NCI-H2196 treated with DMSO at 0.1 percent for 48 hours (cell line): ENCODE results near the gene LCN10.
"Not testable (repeated sequence)": the region's sequence is repeated elsewhere in the genome, so short reads cannot be mapped to it uniquely, and the experiment has no call there.

Experiments used
- DNase-seq: peaks from one replicate; lab custom pipeline; 2025; ENCODE audit not compliant: unreplicated experiment; lab: John Stamatoyannopoulos, UW

Gene LCN10

DNA sequence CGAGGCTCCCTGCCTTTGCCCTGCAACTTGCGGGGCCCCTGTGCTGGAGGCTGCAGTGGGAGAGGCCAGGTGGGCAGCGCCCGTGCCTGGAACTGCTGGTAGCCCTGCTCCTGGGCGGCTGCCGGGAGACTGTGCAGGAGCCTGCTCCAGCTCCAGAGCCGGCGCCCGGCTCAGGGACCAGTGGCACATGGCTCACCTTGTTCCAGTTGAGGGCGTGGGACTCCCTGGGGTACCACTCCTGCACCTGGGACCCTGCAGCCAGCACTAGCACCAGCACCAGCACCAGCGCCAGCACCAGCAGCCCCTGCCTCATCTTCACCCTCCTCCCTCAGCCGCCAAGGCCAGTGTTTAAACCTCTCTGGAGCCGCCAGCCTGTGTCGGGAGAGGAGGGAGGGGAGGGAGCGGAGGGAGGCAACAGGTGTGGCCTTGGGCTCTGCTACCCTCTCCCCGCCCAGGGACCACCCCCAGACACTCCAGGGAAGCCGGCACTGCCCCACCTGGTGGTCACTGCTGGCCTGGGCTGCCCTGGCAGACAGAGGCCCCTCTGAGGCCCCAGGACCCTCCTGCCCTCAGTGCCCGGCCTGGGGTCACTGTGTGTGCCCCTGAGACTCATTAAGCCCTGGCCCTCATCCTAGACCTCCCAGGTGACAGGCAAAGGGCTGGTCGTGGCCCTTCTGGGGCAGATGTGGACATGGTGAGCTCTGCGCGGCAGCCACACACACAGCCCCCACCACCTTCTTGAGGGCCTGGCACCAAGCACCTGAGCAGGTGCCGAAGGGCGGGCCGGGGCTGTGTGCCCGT, at the start of gene LCN10:
LCN10 (minus strand) TSS at position 350 of the 801 bp plus-strand sequence; CDS start at position 313, 37 bp downstream.
- no peak for DNase-seq

DNA sequence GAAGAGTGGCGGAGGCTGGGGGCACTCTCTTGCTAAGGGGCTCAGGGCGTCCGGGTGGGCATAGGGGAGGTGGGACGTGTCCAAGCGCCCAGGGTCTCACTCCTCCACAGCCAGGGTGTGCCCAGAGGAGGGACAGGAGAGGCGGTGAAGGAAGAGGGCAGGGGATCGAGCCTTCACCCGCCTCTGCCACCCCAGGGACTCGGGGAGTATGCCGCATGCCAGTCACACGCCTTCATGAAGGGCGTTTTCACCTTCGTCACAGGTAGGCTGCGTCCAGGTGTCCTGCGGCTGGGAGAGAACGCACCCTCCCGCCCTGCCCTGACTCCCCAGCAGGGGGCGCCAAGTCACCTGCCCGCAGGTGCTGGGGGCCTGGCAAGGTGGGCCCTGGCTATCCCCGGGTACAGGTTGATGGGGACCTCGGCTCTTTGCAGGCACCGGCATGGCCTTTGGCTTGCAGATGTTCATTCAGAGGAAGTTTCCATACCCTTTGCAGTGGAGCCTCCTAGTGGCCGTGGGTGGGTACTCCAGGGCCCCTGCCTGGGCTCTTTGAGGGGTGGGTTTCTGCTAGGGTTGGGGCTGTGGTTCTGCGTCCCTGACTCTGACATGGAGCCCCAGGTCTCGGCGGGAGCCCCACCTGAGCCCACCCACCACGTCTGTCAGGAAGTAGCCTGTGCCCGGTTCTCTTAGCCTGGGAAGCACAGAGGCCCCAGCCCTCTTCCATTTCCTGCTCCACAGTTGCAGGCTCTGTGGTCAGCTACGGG, 49.0 kb upstream of the LCN10 start:
- peak; percentile 61 for DNase-seq

DNA sequence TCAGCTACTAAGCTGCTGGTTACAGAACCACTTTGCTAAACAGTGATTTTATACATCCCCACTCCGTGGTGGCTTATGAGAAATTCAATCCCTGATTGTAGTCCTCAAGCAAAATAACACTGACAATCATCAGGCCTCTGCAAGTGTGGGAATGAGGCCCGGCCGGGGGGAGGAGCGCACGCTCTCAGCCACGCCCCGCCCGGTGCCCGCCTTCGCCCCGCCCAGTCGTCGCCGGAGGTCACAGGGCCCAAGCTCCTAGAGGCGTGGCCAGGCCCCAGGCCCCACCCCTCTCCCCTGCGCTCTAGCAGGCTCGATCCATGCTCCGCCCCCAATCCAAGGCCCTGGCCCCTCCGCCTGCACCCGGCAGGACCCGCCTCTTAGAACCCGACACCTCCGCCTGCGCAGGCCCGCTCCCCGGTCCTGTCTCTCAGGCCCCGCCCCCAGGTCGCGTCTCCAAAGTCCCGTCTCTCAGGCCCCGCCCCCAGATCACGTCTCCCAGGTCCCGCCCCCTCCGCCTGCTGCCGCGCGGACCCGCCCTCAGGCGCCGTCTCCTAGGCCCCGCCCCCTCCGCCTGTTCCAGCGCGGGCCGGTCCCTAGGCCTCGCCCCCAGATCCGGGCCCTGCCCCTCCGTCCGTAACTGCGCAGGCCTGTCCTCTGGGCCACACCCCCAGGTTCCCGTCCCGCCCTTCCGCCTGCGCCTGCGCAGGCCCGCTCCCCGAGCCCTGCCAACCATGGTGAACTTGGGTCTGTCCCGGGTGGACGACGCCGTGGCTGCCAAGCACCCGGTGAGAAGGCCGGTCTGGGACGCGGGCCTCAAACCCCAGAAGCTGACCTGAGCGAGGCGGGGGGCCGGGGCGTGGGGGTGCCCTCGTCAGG, 48.1 kb upstream of the LCN10 start, which contains the start of gene TMEM141:
TMEM141 (plus strand) TSS at position 705 of the 876 bp plus-strand sequence; CDS start at position 732, 27 bp downstream.
- peak; percentile 99 for DNase-seq

DNA sequence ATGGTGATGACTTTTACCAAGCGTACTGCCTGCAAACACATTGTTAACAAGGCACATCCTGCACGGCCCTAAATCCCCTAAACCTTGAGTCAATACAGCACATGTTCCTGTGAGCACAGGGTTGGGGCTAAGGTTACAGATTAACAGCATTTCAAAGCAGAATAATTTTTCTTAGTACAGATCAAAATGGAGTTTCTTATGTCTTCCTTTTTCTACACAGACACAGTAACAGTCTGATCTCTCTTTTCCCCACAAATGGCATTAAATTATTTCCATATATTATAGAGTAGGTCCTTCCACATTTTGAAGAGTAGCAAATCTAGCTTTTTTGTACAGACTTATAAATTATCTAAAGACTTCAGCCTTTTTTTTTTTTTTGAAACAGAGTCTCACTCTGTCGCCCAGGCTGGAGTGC, 46.8 kb upstream of the LCN10 start:
- DNase-seq = no peak

DNA sequence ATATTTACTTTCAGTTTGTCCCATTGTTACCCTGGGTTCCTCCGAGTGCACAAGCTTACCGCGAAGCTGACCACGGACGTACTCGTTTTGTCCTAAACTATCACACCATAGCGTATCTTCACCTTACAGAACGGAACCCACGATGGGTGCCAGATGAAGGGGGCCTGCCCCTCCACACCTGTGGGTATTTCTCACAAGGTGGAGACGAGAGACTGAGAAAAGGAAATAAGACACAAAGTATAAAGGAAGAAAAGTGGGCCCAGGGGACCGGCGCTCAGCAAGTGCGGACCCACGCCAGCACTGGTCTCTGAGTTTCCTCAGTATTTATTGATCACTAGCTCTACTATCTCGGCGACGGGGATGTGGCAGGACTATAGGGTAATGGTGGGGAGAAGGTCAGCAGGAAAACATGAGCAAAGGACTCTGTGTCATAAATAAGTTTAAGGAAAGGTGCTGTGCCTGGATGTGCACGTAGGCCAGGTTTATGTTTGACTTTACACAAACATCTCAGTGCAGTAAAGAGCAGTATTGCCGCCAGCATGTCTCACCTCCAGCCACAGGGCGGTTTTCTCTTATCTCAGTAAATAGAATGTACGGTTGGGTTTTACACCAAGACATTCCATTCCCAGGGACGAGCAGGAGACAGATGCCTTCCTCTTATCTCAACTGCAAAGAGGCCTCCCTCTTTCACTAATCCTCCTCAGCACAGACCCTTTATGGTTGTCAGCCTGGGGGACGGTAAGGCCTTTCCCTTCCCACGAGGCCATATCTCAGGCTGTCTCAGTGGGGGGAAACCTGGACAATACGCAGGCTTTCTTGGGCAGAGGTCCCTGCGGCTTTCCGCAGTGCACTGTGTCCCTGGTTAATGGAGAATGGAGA, 46.1 kb upstream of the LCN10 start:
- not testable (repeated sequence) for DNase-seq

DNA sequence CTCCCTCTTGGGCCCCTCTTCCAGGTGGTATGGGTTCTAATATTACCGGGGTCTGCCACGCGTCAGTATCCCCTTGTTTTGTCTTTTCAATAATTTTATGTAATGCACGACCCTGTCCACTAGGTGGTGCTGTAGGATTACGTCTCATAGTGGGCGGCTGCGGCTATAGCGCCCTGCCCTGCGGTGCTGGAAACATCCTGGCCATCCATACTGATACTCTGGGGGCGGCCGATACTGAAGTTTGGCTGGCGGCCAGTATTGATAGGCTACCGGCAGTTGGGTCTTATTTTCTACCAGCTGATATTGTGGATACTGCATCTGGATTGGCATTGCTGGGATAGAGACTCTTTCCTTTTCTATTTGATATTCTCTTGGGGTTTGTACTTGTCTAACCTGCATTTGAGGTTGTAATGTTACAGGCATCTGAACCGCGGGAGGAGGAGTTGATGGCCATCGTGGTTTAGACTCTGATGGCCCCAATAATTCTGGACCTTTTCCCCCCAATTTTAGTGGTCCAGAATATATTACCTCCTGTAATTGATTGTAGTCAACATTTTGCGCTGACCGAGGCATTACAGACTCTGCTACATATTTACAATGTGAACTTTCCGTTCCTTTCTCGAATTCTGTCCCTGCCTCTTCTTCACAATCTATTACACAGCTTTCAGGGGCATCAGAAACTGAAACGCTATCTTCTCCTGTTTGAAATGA, 45.1 kb upstream of the LCN10 start:
- peak; percentile 58 for DNase-seq

DNA sequence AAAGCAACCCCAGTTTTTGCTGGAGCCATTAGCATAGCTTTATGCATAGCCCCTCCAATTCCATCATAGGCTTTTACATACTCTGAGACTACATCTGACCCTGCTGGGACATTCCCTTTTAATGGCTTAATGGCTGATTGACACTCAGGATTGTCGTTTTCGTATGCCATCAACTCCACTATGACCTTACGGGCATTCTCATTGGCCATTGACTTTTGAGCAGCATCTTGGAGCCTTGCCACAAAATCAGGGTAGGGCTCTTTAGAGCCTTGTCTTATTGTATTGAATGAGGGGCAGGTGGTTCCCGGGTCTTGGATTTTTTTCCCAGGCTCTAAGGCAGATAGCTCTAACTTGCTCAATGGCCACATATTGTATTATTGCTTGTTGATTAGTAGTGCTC, 44.2 kb upstream of the LCN10 start:
- not testable (repeated sequence) for DNase-seq

DNA sequence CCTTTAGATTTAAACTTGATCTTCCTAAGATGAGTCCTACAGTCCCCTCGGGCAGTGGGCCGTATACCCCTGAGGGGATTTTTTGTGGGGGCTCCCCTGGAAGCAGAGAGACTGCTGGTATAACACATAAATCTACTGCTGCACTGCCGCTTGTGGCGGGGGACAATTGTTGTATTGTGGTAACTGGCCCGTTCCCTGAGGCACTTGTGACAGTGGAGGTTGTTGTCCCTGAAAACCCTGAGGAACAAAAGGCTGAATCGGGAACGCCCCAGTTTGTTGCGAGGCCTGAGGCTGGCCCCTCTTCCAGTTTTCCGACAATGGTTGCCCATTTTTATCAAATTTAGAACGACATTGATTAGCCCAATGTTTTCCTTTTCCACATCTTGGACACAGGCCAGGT, 43.7 kb upstream of the LCN10 start:
- DNase-seq = no peak

DNA sequence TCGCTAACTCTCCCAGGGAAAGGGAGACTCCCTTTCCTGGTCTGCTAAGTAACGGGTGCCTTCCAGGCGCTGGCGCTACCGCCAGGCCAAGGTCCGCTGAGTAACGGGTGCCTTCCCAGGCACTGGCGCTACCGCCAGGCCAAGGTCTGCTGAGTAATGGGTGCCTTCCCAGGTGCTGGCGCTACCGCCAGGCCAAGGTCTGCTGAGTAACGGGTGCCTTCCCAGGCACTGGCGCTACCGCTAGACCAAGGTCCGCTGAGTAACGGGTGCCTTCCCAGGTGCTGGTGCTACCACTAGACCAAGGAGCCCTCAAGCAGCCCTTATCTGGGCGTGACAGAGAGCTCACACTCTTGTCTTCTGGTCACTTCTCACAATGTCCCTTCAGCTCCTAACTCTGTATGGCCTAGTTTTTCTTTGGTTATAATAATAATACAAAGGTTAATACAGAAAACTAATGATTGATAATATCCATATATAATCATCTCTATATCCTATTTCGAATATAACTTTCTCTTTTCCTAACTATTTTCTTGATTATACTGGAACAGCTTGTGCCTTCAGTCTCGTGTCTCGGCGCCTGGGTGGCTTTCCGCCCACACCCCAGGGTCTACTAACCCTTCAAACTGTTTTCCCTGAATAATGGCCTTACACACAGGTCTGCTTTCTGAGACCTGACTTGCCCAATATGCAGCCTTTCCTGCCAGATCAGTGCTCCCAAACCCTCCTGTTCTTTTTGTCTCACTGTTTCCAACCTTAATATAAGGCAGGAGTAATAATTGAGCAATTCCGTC, 43.0 kb upstream of the LCN10 start:
- DNase-seq = not testable (repeated sequence)

DNA sequence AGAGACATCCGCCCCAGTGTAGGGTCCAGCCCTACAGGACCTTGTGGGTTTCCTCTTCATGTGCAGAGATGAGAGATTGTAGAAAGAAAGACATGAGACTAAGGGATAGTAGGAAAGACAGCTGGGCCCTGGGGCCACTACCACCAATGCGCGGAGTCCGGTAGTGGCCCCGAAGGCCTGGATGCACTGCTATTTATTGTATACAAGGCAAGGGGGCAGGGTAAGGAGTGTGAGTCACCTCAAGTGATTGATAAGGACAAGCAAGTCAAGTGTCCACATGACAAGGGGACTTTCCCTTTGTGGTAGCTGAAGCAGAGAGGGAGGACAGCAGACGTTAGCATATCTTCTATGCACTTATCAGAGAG, 42.2 kb upstream of the LCN10 start:
- no peak for DNase-seq

DNA sequence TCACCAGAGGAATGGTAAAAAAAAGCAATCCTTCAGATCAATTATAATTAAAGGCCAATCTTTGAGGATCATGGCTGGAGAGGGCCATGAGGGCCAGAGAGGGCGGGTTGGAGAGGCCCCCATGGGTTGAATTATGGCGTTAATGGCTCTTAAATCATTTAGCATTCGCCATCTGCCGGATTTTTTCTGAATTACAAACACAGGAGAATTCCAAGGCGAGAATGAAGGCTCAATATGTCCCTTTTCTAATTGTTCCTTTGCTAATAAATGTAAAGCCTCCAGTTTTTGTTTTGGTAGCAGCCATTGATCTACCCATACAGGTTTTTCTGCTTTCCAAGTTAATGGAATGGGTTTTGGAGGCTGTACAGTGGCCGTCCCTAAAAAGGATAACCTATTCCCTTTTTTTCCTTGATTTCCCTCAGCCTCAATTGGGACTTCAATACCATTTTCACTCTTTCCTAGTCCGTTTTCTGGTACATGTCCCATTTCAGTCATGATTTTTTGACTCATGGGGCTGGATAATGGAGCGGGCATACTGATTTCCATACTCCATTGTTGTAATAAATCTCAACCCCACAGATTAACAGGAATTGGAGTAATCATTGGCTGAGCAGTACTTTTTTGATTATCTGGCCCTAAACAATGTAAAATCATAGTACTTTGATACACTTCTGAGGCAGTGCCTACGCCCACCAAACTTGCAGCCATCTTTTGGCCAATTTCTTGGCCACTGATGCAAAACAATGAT, 41.7 kb upstream of the LCN10 start:
- DNase-seq = no peak

DNA sequence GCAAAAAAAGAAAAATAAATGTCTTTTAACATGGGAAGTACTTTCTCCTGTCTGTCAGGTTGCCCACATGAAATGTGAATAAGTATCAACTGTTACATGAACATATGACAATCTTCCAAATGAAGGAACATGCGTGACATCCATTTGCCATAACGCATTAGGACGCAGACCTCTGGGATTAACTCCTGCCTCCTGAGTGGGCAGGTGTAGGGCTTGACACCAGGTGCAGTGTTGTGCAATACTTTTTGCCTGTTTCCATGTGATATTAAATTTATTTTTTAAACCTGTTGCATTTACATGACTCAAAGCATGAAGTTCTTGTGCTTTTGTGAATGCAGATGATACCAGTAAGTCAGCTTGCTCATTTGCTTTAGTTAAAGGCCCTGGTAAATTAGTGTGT, 39.7 kb upstream of the LCN10 start:
- DNase-seq = no peak

DNA sequence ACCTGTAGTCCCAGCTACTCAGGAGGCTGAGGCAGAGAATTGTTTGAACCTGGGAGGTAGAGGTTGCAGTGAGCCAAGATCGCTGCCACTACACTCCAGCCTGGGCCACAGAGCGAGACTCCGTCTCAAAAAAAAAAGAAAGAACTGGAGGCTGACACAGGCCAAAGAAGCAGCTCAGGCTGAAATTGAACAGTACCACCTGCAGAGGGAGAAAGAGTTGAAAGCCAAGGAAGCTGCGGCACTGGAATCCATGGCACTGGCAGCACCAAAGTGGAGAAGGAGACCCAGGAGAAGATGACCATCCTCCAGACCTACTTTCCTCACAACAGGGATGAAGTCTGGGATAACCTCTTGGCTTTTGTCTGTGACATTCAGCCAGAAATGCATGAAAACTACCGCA, 37.1 kb upstream of the LCN10 start:
- DNase-seq = no peak

DNA sequence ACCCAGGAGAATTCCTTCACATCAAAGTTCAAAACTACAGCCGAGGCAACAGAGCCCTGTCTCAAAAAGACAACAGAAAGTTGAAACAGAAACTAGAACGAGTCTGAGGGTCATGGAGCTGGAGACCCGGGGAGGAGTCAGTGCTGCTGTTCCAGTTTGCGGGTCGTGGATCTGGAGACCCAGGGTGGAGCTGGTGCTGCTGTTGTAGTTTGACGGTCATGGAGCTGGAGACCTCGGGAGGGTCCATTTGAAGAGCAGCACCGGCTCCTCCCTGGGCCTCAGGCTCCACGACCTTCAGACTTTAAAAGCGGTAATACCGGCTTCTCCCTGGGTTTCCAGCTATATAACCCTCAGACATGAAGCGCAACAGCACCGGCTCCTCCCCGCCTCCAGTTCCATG, 34.6 kb upstream of the LCN10 start:
- DNase-seq = no peak

DNA sequence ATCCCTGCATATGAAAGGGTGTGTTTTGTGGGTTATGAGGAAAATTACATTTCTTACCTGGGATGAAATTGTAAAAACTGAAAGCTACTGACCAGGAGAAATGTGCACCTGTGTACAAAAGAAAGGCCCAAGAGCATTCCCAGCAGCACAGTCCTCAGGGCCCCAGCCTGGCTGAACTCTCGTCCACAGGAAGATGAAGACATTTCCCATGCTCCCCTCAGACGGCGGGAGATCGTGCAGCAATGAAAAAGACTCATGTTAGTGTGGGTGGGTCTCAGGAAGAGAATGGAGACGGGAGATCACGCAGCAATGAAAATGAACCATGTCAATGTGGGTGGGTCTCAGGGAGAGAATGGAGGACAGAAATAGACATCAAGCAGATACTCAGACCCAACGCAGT, 34.2 kb upstream of the LCN10 start:
- DNase-seq = no peak

DNA sequence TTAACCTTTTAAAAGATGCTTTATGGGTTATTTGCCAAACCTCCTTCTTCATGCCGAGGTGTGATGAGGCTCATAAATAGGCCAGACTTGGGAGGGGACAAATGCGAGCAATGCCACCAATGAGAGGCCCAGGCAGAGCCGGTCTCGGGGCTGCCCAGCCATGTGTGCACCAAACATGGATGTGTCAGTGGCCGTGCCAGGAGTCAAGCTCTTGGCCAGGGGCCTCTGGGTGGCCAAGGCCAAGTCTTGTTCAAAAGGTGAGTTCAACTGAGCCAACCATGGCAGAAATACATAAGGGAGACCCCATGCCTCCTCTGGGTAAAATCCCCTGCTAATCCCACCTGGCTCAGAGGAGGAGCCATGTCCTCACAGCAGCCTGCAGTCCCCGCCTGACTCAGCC, 32.5 kb upstream of the LCN10 start:
- no peak for DNase-seq

DNA sequence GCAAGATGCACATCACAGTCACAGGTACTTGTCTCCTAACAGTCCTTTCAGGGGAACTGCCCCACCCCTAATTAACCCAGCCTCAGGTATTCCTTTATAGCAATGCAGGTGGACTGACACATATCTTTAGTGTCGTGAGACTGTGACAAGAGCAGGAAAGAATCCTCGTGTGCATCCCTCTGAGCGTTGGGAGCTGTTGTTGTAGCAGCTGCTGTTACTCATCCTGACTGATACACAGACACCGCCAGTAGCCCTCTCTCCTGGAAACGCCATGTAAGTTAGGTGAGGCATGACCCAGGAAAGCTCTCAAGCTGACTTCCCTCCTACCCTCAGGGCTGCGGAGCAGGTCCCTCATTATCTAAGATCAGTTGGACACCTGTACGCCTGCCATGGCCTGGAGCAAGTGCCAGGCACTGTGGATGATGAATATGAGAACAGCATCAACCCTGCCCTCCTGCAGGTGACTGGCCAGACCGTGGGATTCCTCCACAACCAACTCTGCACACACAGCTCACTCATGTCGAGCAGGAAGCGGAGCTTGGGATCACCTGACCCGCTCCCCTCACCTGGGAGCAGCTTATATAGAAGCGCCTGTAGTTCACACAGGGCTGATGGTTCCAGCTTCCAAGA, 31.8 kb upstream of the LCN10 start:
- DNase-seq = no peak
